Measurements from ENCODE around the gene KIRREL3.

KIRREL3 gene

DNA sequence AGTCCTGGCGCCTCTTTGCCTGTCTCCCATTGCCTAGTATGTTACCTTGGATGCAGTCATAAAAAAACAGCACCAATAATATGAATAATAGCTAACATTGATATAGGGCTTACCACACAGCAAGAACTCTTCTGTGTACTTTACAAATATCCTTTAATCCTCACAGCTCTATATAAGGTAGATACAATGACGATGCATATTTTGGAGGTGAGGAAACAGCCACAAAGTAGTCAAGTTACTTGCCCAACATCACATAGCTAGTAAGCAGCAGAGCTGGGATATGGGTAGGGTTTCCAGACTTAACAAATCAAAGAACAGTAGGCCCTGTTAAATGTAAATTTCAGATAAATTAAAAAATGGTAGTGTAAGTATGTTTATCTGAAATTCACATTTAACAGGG, 516.3 kb downstream of the KIRREL3 start:
- H3K4me3 ChIP-seq (ENCODE audit: low read length), result no peak overlapping the region
- no peaks in the 10 kb centered on the region for H3K36me3 ChIP-seq (ENCODE audit: control insufficient read depth, insufficient read depth, low read length)
- H3K27ac ChIP-seq (ENCODE audit: low read depth, low read length), result no peak overlapping the region
- H3K27me3 ChIP-seq (ENCODE audit: control insufficient read depth, insufficient read depth, low read length), result no peaks in the 10 kb centered on the region
- H3K9ac ChIP-seq (ENCODE audit: low read length), result no peak overlapping the region
- peaks cover 10% of the 10 kb centered on the region for H3K4me1 ChIP-seq (ENCODE audit: control insufficient read depth, insufficient read depth, low read length)

DNA sequence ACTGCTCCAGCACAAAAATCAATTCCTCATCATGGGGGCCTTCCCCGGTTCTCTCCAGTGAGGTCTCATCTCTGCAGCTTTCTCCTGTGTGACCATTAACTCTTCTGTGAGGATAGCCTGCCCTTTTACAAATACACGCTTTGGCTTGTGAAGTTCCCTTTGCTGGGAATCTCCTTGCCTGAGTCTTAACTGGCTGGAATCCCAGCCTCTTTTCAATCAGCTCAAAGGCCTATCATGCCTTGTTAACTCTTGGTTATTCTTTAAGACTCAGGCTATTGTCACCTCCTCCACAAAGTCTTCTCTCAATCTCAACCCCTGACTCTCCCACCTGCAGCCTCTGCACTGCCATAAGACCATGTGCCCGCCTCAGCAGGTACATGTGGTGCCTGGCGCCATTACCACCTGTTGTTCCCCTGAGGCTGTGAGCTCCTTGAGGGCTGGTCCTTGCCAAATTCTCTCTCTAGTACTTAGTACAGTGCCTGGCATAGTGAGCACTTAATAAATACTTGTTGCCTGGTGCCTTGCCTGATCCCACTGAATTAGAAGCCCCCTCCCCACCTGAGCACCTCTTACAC, 516.9 kb downstream of the KIRREL3 start:
- Histone ChIP-seq H3K27ac (ENCODE audit: low read depth, low read length) (no peak overlapping the region), H3K4me3 (ENCODE audit: low read length) (no peak overlapping the region), H3K9ac (ENCODE audit: low read length) (no peak overlapping the region), H3K36me3 (ENCODE audit: control insufficient read depth, insufficient read depth, low read length) (no peaks in the 10 kb centered on the region), H3K27me3 (ENCODE audit: control insufficient read depth, insufficient read depth, low read length) (no peaks in the 10 kb centered on the region), H3K4me1 (ENCODE audit: control insufficient read depth, insufficient read depth, low read length) (peaks cover 10% of the 10 kb centered on the region)

DNA sequence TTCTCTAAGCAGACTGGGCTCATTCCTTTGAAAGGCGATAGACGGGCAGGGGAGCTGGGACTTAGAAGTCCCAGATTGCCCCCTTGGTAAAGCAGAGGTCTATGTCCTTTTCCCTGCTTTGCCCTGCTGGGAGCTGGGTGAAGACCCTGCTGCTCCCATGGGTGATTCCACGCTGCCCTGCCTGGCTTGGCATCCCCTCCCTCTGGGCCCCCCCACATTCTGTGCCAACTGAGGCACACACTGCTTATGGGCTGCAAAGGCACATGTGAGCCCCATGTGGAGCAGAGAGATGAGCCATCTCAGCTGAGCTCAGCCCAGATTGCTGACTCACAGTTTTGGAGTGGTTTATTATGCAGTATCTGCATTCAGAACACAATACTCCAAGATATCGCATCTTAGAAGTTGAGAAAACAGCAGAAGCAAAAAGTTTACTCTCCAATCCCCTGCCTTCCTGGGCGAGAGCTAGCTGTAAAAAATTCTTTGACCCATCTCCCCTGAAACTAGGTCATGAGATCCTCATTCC, 517.9 kb downstream of the KIRREL3 start:
- H3K4me1 ChIP-seq (ENCODE audit: control insufficient read depth, insufficient read depth, low read length), result peaks cover 10% of the 10 kb centered on the region

DNA sequence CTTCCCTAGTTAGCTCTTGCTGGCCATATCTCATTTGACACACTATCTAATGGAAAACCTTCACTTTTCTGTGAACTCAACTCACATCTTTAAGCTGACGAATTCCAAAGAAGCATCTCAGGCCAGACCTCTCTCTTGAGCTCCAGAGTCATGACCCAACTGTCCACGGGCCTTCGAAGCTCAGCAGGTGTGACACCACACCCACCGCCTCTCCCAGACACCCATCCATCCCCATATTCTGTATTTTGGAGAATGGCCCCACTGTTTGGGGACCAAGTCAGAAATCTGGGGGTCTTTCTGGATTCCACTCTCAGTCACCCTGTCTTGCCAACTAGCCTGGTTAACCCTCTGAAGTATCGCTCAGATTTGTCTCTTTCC, 519.3 kb downstream of the KIRREL3 start:
- H3K4me3 ChIP-seq (ENCODE audit: low read length), result no peak overlapping the region
- no peaks in the 10 kb centered on the region for H3K36me3 ChIP-seq (ENCODE audit: control insufficient read depth, insufficient read depth, low read length)
- no peak overlapping the region for H3K9ac ChIP-seq (ENCODE audit: low read length)
- H3K27me3 ChIP-seq (ENCODE audit: control insufficient read depth, insufficient read depth, low read length), result peaks cover 2% of the 10 kb centered on the region
- H3K27ac ChIP-seq (ENCODE audit: low read depth, low read length), result no peak overlapping the region
- peaks cover 10% of the 10 kb centered on the region for H3K4me1 ChIP-seq (ENCODE audit: control insufficient read depth, insufficient read depth, low read length)

More for the DNA sequence above, 517.9 kb downstream of the KIRREL3 start:
- Histone ChIP-seq H3K9ac (ENCODE audit: low read length) (no peak overlapping the region), H3K4me3 (ENCODE audit: low read length) (no peak overlapping the region), H3K36me3 (ENCODE audit: control insufficient read depth, insufficient read depth, low read length) (no peaks in the 10 kb centered on the region), H3K27ac (ENCODE audit: low read depth, low read length) (no peak overlapping the region), H3K27me3 (ENCODE audit: control insufficient read depth, insufficient read depth, low read length) (peaks cover 2% of the 10 kb centered on the region)

DNA sequence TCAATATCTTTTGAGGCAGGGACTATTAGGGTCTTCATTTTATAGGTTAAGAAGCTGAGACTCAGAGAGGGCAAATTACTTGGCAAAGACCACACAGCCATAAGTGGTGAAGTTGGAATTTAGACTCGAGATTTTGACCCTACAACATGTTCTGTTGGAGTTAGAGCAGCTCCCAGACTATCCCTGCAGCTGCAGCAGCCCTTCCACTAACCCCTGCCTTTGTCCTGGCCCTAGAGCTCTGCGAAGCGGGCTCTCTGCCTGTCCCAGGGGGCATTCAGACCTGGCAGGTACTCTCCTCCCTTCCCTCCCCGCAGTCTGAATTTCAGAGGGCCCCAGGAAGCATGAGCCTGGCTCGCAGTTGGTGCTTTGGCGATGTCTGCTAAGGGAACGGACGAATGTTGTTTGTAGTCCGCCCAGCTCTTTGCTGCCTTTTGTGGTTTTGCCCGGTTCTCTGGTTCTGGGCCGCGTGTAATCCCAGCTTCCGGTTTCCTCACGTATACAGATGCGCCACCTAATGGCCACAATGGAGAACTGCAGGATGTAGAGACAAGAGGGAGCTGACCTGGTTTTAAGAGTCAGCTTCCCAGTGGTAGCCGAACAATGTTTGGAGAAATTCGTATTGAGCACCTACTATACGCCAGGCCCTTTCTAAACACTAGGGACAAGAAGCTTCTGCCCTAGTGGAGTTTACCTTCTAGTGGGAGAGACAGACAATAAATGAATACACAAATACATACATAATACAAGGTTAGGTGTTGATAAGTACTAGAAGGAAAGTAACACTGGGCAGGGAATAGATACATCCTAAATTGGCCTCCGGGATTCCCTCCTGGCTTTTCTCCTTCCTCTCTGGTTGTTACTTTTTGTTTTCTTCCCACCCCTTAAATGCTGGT, 519.9 kb downstream of the KIRREL3 start:
- Histone ChIP-seq H3K9ac (ENCODE audit: low read length) (peak overlapping the region; percentile 64), H3K27ac (ENCODE audit: low read depth, low read length) (peak overlapping the region; percentile 75)

DNA sequence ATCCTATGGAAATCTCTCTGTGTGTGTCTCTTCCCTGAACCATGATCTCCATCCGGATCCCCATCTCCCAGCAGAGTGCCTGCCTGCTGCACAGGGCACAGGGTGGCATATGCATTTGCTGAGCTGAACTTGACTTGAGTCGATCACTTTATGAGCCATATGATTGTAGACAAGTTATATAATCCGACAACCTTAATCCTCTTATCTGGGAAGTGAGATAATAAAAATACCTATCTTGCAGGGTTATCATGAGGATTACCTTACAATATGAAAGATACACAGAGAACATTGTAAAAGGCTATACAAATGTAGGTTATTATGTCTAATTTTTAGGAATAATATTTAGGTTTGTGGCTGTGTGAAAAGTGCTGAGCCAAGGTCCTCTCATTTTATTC, 520.6 kb downstream of the KIRREL3 start:
- H3K27ac ChIP-seq (ENCODE audit: low read depth, low read length), result no peak overlapping the region
- no peak overlapping the region for H3K4me3 ChIP-seq (ENCODE audit: low read length)
- peaks cover 2% of the 10 kb centered on the region for H3K27me3 ChIP-seq (ENCODE audit: control insufficient read depth, insufficient read depth, low read length)
- no peak overlapping the region for H3K9ac ChIP-seq (ENCODE audit: low read length)
- no peaks in the 10 kb centered on the region for H3K36me3 ChIP-seq (ENCODE audit: control insufficient read depth, insufficient read depth, low read length)
- H3K4me1 ChIP-seq (ENCODE audit: control insufficient read depth, insufficient read depth, low read length), result peaks cover 4% of the 10 kb centered on the region

More for the DNA sequence above, 519.9 kb downstream of the KIRREL3 start:
- H3K4me1 ChIP-seq (ENCODE audit: control insufficient read depth, insufficient read depth, low read length), result peaks cover 8% of the 10 kb centered on the region
- H3K36me3 ChIP-seq (ENCODE audit: control insufficient read depth, insufficient read depth, low read length), result no peaks in the 10 kb centered on the region
- H3K27me3 ChIP-seq (ENCODE audit: control insufficient read depth, insufficient read depth, low read length), result peaks cover 2% of the 10 kb centered on the region
- H3K4me3 ChIP-seq (ENCODE audit: low read length), result peak overlapping the region; percentile 49

DNA sequence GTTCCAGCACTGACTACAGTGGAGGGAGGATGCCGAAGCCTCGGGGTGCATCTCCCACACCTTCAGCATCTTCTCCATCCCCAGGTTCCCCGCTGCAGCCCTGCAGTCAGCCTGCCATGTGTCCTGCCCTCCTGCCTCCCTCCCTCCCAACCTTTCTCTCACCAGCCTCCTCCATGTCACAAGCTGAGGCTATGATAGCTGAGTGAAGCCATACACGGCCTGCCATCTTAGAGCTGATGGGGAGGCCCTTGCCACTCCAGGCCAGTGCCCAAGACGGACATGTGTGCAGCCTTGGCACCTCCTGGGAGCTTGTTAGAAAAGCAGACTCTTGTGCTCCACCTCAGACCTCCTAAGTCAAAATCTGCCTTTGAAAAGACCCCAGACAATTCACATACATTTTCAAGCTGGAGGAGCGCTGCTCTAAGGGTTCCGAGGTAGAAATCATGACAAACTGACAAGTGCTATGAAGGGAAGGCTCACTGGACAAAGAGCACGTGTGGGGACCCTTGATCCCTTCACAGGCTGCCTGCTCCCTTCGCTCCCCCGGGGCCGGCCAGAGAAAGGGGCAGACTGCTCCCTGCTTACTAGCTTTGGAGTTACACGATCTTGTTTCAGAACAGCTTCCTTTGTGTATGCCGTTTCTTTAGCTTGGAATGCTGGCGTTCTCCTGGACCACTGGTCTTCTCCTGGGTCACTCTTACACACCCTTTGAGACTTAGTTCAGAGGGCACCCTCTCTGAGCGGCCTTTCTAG, 521.2 kb downstream of the KIRREL3 start:
- Histone ChIP-seq H3K27ac (ENCODE audit: low read depth, low read length) (no peak overlapping the region), H3K4me1 (ENCODE audit: control insufficient read depth, insufficient read depth, low read length) (peaks cover 3% of the 10 kb centered on the region), H3K27me3 (ENCODE audit: control insufficient read depth, insufficient read depth, low read length) (peaks cover 2% of the 10 kb centered on the region), H3K9ac (ENCODE audit: low read length) (no peak overlapping the region), H3K36me3 (ENCODE audit: control insufficient read depth, insufficient read depth, low read length) (no peaks in the 10 kb centered on the region), H3K4me3 (ENCODE audit: low read length) (no peak overlapping the region)

DNA sequence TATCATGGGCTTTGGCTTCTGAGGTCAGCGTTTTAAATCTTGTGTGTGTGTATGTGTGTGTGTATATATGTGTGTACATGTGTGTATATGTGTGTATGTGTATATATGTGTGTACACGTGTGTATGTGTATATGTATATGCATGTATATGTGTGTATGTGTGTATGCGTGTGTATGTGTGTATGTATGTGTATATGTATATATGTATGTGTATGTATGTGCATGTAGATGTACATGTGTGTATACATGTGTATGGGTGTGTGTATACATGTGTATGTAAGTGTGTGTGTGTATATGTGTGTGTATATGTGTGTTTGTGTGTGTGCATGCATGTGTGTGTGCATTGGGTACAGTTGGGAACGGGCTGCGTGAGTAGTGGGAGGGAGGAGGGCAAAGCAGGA, 522.1 kb downstream of the KIRREL3 start:
- Histone ChIP-seq H3K4me1 (ENCODE audit: control insufficient read depth, insufficient read depth, low read length) (peaks cover 3% of the 10 kb centered on the region), H3K36me3 (ENCODE audit: control insufficient read depth, insufficient read depth, low read length) (no peaks in the 10 kb centered on the region), H3K27ac (ENCODE audit: low read depth, low read length) (no peak overlapping the region), H3K9ac (ENCODE audit: low read length) (no peak overlapping the region), H3K4me3 (ENCODE audit: low read length) (no peak overlapping the region), H3K27me3 (ENCODE audit: control insufficient read depth, insufficient read depth, low read length) (peaks cover 2% of the 10 kb centered on the region)

DNA sequence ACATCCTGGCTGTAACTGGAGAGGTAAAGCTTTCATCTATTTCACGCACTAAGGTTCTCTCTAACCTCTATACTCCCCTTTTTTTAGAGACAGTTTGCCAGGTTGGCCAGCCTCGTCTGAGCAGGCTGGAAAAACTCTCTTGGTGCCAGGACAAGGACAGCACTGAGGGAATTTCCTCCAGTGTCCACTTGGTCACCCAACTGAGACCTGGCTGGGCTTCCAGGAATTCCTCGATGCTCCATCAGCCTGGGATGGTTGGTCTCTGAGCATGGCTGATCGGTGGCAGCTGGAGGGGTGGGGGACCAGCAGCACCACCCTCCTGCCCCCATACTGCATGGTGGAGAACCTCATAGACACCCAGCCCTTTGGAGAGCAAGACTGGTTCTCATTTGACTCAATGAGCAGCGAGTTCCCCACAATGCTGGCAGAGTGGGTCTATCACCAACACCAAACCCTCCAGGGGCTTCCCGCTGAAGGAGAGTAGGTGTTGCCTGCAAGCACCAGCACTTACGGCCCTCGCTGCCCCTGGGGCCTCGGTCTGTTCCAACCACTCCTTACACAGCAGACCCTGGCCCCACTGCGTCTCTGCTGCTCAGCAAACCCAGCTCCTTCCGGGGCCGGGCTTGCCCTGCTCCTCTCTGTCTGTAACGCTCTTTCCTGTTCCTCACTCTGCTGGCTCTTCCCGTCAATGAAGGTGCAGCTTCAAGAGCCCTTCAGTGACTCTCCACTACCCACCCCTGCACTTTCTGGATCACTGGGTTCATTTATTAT, 522.9 kb downstream of the KIRREL3 start:
- peaks cover 3% of the 10 kb centered on the region for H3K4me1 ChIP-seq (ENCODE audit: control insufficient read depth, insufficient read depth, low read length)
- H3K27ac ChIP-seq (ENCODE audit: low read depth, low read length), result no peak overlapping the region

DNA sequence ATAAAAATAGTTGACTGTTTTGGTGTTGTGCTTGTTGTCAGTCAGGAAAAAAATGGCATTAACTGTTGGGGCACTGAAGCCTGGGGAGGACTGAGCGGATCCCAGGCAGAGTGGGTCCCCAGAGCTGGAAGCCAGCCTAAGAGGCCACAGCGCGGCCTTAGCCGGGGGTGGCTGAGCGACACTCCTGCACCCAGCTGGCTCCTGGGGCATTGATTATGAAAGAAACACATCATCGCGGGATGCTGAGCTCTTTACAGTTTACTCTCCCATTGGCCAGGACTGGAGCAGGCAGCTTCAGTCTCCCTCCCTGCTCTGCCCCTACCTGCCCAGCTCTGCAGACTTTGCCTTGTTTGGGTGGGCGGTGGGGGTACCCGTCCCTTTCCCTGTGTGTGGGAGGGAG, 523.6 kb downstream of the KIRREL3 start:
- Histone ChIP-seq H3K4me3 (ENCODE audit: low read length) (no peak overlapping the region), H3K4me1 (ENCODE audit: control insufficient read depth, insufficient read depth, low read length) (peaks cover 3% of the 10 kb centered on the region), H3K27ac (ENCODE audit: low read depth, low read length) (no peak overlapping the region), H3K27me3 (ENCODE audit: control insufficient read depth, insufficient read depth, low read length) (peaks cover 2% of the 10 kb centered on the region), H3K36me3 (ENCODE audit: control insufficient read depth, insufficient read depth, low read length) (no peaks in the 10 kb centered on the region), H3K9ac (ENCODE audit: low read length) (no peak overlapping the region)

More for the DNA sequence above, 522.9 kb downstream of the KIRREL3 start:
- H3K4me3 ChIP-seq (ENCODE audit: low read length), result no peak overlapping the region
- H3K27me3 ChIP-seq (ENCODE audit: control insufficient read depth, insufficient read depth, low read length), result peaks cover 2% of the 10 kb centered on the region
- H3K36me3 ChIP-seq (ENCODE audit: control insufficient read depth, insufficient read depth, low read length), result no peaks in the 10 kb centered on the region
- H3K9ac ChIP-seq (ENCODE audit: low read length), result no peak overlapping the region

DNA sequence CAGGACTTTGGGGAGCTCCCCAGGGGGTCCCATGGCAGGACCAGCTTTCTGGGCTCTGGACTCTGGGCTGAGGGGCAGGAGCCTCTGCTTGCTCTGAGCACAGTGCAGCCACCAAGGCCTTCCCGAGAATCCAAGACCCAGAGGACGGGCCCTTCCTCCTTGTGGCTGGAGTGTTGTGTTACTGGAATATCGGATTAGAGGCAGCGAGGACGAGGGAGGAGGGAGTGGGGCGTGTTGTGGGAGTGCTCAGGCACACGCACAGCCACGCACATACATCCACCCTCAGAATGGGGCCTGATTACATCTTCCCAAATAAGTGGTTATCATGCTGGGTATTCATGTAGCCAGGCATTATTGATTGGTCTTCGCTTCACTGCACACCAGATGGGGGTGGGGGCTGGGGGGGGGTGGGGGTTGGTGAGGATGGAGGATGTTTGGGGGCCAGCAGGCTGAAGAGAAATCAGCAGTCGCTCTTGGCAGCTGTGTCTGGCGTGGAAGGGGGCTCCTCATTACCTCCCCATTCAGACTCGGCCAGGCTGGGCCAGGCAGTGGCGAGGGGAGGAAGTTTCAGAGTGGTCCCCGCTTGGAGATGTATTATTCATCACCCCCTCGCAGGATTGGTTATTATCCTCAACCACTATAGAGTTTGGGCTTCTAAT, 524.2 kb downstream of the KIRREL3 start:
- Histone ChIP-seq H3K27me3 (ENCODE audit: control insufficient read depth, insufficient read depth, low read length) (peaks cover 2% of the 10 kb centered on the region), H3K9ac (ENCODE audit: low read length) (no peak overlapping the region), H3K4me3 (ENCODE audit: low read length) (no peak overlapping the region), H3K4me1 (ENCODE audit: control insufficient read depth, insufficient read depth, low read length) (peaks cover 3% of the 10 kb centered on the region), H3K27ac (ENCODE audit: low read depth, low read length) (no peak overlapping the region), H3K36me3 (ENCODE audit: control insufficient read depth, insufficient read depth, low read length) (no peaks in the 10 kb centered on the region)

Data from rectal smooth muscle tissue (tissue), 1 donor.